Parathyroid adenoma (tissue), 2 donors: ENCODE data around the gene NPRL2.

ENCODE experiments used
- H2AFZ ChIP-seq: fragments of 300-600 bp; sonication (generic); one replicate; pipeline ENCODE4 v1.7.0; 2017; ENCODE audit warnings: antibody characterized with exemption, mild to moderate bottlenecking
- H3K27ac ChIP-seq: fragments of 300-600 bp; sonication (generic); one replicate; pipeline ENCODE4 v1.7.0; 2017
- H3K27me3 ChIP-seq: fragments of 300-600 bp; sonication (generic); one replicate; pipeline ENCODE4 v1.7.0; 2017; ENCODE audit warnings: low read length; ENCODE audit not compliant: control insufficient read depth, insufficient read depth
- H3K36me3 ChIP-seq: fragments of 300-600 bp; sonication (generic); one replicate; pipeline ENCODE4 v1.7.0; 2017; ENCODE audit warnings: low read length; ENCODE audit not compliant: control insufficient read depth, insufficient read depth
- H3K4me1 ChIP-seq: fragments of 300-600 bp; sonication (generic); one replicate; pipeline ENCODE4 v1.7.0; 2017; ENCODE audit warnings: control low read depth
- H3K4me2 ChIP-seq: fragments of 300-600 bp; sonication (generic); one replicate; pipeline ENCODE4 v1.7.0; 2017; ENCODE audit warnings: low read length
- H3K4me3 ChIP-seq: fragments of 300-600 bp; sonication (generic); one replicate; pipeline ENCODE4 v1.7.0; 2017; ENCODE audit warnings: low read depth, low read length
- H3K79me2 ChIP-seq: fragments of 300-600 bp; sonication (generic); one replicate; pipeline ENCODE4 v1.7.0; 2017; ENCODE audit warnings: control low read depth
- H3K9ac ChIP-seq: fragments of 300-600 bp; sonication (generic); one replicate; pipeline ENCODE4 v1.7.0; 2017; ENCODE audit warnings: mild to moderate bottlenecking
- H3K9me3 ChIP-seq: fragments of 300-600 bp; sonication (generic); one replicate; pipeline ENCODE4 v1.7.0; 2017; ENCODE audit warnings: low read length; ENCODE audit not compliant: control insufficient read depth
- CTCF ChIP-seq: fragments of 300-600 bp; sonication (generic); IDR thresholded peaks from one replicate; pipeline ENCODE4 v1.7.0; 2017; ENCODE audit warnings: antibody characterized with exemption, mild to moderate bottlenecking
- donor health status: primary hyperparathyroidism.

Gene NPRL2

GRCh38 chr3:50357481-50357880 is 6.9 kb upstream of the NPRL2 start:
- H3K4me2 ChIP-seq = peak overlapping the region; percentile 95
- H3K4me3 ChIP-seq = peak overlapping the region; percentile 85
- no peaks in the 10 kb centered on the region for H3K9me3 ChIP-seq
- TF ChIP-seq CTCF = no peak
- peaks cover 27% of the 10 kb centered on the region for H3K79me2 ChIP-seq
- no peaks in the 10 kb centered on the region for H3K36me3 ChIP-seq
- no peak overlapping the region for H2AFZ ChIP-seq
- H3K27ac ChIP-seq = no peak overlapping the region
- peaks cover 34% of the 10 kb centered on the region for H3K4me1 ChIP-seq
- no peaks in the 10 kb centered on the region for H3K27me3 ChIP-seq
- H3K9ac ChIP-seq = no peak overlapping the region

- Histone ChIP-seq H3K4me1 (peaks cover 38% of the 10 kb centered on the region), H3K79me2 (peaks cover 32% of the 10 kb centered on the region), H3K9ac (no peak overlapping the region), H3K27ac (no peak overlapping the region), H3K36me3 (no peaks in the 10 kb centered on the region), H3K9me3 (no peaks in the 10 kb centered on the region), H3K27me3 (no peaks in the 10 kb centered on the region), H3K4me2 (peak overlapping the region; percentile 95), H3K4me3 (peak overlapping the region; percentile 85), H2AFZ (no peak overlapping the region)
- no peak for TF ChIP-seq CTCF
Observed at GRCh38 chr3:50356553-50356952, 6.0 kb upstream of the NPRL2 start.

- Histone ChIP-seq H2AFZ (no peak overlapping the region), H3K27ac (no peak overlapping the region), H3K4me3 (peak overlapping the region; percentile 85), H3K27me3 (no peaks in the 10 kb centered on the region), H3K9ac (no peak overlapping the region), H3K9me3 (no peaks in the 10 kb centered on the region), H3K79me2 (peaks cover 37% of the 10 kb centered on the region), H3K4me1 (peaks cover 42% of the 10 kb centered on the region), H3K36me3 (no peaks in the 10 kb centered on the region), H3K4me2 (peak overlapping the region; percentile 95)
- no peak for TF ChIP-seq CTCF
Observed at GRCh38 chr3:50355829-50356552, 5.4 kb upstream of the NPRL2 start.

- no peak overlapping the region for H3K9ac ChIP-seq
- H3K27me3 ChIP-seq = no peaks in the 10 kb centered on the region
- H3K4me1 ChIP-seq = peaks cover 46% of the 10 kb centered on the region
- no peak overlapping the region for H3K4me2 ChIP-seq
- H2AFZ ChIP-seq = no peak overlapping the region
- H3K4me3 ChIP-seq = no peak overlapping the region
- no peak for TF ChIP-seq CTCF
- H3K36me3 ChIP-seq = no peaks in the 10 kb centered on the region
- no peaks in the 10 kb centered on the region for H3K9me3 ChIP-seq
- H3K27ac ChIP-seq = no peak overlapping the region
- H3K79me2 ChIP-seq = peaks cover 41% of the 10 kb centered on the region
Observed at GRCh38 chr3:50354850-50355249, 4.3 kb upstream of the NPRL2 start.

GRCh38 chr3:50354186-50354764 is 3.7 kb upstream of the NPRL2 start:
- H3K4me1 ChIP-seq = peaks cover 52% of the 10 kb centered on the region

More at GRCh38 chr3:50354186-50354764, 3.7 kb upstream of the NPRL2 start:
- H2AFZ ChIP-seq = no peak overlapping the region
- no peak for TF ChIP-seq CTCF
- H3K27me3 ChIP-seq = no peaks in the 10 kb centered on the region
- peaks cover 45% of the 10 kb centered on the region for H3K79me2 ChIP-seq
- no peaks in the 10 kb centered on the region for H3K9me3 ChIP-seq
- no peak overlapping the region for H3K9ac ChIP-seq
- H3K36me3 ChIP-seq = no peaks in the 10 kb centered on the region
- H3K4me2 ChIP-seq = no peak overlapping the region
- no peak overlapping the region for H3K27ac ChIP-seq
- H3K4me3 ChIP-seq = no peak overlapping the region
